ENCODE data around the gene ATXN7L2. TPM values are rescaled to one million over a fixed set of nuclear protein-coding genes. Genes with fewer than 3 reads are reported as not detected.

ATXN7L2 gene
- total and polyA plus RNA-seq, 4 donors = 0.61 to 1.7 (median 1.3) TPM

DNA sequence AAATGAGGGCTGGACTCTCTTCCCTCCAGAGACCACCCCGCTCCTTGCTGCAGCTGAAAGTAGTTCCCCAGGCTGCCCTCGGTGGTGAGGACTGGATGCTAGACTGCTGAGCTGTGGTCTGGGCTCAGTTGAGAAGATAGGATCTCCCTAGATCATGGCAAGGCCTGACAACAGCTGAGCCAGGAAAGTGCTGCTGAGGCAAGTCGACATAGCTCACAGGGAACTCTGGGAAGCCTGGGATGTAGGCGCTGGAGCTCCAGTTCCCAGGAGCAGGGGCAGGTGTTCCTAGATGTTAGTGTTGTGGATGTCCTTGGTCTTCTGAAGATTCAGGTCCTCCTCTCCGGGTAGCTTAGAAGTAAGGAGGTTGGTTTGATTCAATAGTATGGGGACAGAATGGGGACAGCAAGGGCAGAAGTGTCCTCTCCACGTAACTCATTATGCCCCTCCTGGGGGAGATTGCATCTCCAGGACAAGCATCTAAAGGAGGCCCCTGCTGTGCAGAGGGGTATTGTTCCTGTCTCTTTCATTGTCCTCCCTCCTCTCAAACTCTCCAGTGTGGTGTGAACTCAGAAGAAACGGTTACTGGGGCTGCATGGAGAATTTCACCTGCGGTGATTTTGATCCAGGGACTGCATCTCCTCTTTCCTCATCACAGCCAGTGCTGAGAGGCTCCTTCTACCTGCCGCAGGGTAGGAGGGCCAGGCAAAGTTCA is 13.9 kb downstream of the ATXN7L2 start:
- Histone ChIP-seq H3K9me3 (ENCODE audit: control insufficient read depth in 4 of 4, low read length in 3 of 4) (no peaks in the 10 kb centered on the region), H3K36me3 (ENCODE audit: control insufficient read depth in 4 of 4, insufficient read depth in 3 of 4, low read depth in 1 of 4, low read length in 3 of 4) (peaks cover 0 to 15% (median 9%) of the 10 kb centered on the region in 4 donors), H3K4me3 (ENCODE audit: low read depth in 1 of 3, low read length in 3 of 3) (no peak overlapping the region), H3K27me3 (ENCODE audit: control insufficient read depth in 4 of 4, insufficient read depth in 4 of 4, low read length in 3 of 4) (no peaks in the 10 kb centered on the region), H3K27ac (ENCODE audit: low read depth in 1 of 2, low read length in 2 of 2) (no peak overlapping the region), H3K9ac (ENCODE audit: low read depth in 1 of 2, low read length in 2 of 2) (no peak overlapping the region), H3K4me1 (ENCODE audit: control insufficient read depth in 4 of 4, insufficient read depth in 4 of 4, low read length in 3 of 4) (peaks cover 0 to 12% (median 8%) of the 10 kb centered on the region in 4 donors)
- 75% methylated on average over 9 of the region's 9 CpGs for WGBS
- TF ChIP-seq EGR1 (IDR thresholded peaks at IDR 0.05; ENCODE audit: low read depth in 2 of 2) (no peak), TAF1 (conservative IDR thresholded peaks at IDR 0.05) (no peak), HNF4A (conservative IDR thresholded peaks at IDR 0.05) (no peak), GABPA (IDR thresholded peaks at IDR 0.05 in 1 of 2, conservative IDR thresholded peaks at IDR 0.05 in 1 of 2) (no peak), FOXA1 (IDR thresholded peaks at IDR 0.05) (no peak), FOXA2 (IDR thresholded peaks at IDR 0.05) (no peak), RAD21 (IDR thresholded peaks at IDR 0.05) (no peak), HNF4G (IDR thresholded peaks at IDR 0.05) (no peak), JUND (IDR thresholded peaks at IDR 0.05) (no peak), RXRA (IDR thresholded peaks at IDR 0.05) (no peak), YY1 (IDR thresholded peaks at IDR 0.05) (no peak)
- TF ChIP-seq, protein P1, sequence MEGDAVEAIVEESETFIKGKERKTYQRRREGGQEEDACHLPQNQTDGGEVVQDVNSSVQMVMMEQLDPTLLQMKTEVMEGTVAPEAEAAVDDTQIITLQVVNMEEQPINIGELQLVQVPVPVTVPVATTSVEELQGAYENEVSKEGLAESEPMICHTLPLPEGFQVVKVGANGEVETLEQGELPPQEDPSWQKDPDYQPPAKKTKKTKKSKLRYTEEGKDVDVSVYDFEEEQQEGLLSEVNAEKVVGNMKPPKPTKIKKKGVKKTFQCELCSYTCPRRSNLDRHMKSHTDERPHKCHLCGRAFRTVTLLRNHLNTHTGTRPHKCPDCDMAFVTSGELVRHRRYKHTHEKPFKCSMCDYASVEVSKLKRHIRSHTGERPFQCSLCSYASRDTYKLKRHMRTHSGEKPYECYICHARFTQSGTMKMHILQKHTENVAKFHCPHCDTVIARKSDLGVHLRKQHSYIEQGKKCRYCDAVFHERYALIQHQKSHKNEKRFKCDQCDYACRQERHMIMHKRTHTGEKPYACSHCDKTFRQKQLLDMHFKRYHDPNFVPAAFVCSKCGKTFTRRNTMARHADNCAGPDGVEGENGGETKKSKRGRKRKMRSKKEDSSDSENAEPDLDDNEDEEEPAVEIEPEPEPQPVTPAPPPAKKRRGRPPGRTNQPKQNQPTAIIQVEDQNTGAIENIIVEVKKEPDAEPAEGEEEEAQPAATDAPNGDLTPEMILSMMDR (IDR thresholded peaks at IDR 0.05; ENCODE audit: low read depth, low read length, missing input control) = no peak
- TF ChIP-seq, protein P2, sequence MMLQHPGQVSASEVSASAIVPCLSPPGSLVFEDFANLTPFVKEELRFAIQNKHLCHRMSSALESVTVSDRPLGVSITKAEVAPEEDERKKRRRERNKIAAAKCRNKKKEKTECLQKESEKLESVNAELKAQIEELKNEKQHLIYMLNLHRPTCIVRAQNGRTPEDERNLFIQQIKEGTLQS (IDR thresholded peaks at IDR 0.05) = no peak
- TF ChIP-seq, protein P3, sequence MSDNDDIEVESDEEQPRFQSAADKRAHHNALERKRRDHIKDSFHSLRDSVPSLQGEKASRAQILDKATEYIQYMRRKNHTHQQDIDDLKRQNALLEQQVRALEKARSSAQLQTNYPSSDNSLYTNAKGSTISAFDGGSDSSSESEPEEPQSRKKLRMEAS (IDR thresholded peaks at IDR 0.05) = no peak
- TF ChIP-seq, protein P4, sequence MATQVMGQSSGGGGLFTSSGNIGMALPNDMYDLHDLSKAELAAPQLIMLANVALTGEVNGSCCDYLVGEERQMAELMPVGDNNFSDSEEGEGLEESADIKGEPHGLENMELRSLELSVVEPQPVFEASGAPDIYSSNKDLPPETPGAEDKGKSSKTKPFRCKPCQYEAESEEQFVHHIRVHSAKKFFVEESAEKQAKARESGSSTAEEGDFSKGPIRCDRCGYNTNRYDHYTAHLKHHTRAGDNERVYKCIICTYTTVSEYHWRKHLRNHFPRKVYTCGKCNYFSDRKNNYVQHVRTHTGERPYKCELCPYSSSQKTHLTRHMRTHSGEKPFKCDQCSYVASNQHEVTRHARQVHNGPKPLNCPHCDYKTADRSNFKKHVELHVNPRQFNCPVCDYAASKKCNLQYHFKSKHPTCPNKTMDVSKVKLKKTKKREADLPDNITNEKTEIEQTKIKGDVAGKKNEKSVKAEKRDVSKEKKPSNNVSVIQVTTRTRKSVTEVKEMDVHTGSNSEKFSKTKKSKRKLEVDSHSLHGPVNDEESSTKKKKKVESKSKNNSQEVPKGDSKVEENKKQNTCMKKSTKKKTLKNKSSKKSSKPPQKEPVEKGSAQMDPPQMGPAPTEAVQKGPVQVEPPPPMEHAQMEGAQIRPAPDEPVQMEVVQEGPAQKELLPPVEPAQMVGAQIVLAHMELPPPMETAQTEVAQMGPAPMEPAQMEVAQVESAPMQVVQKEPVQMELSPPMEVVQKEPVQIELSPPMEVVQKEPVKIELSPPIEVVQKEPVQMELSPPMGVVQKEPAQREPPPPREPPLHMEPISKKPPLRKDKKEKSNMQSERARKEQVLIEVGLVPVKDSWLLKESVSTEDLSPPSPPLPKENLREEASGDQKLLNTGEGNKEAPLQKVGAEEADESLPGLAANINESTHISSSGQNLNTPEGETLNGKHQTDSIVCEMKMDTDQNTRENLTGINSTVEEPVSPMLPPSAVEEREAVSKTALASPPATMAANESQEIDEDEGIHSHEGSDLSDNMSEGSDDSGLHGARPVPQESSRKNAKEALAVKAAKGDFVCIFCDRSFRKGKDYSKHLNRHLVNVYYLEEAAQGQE (IDR thresholded peaks at IDR 0.05) = no peak
- TF ChIP-seq, protein P5, sequence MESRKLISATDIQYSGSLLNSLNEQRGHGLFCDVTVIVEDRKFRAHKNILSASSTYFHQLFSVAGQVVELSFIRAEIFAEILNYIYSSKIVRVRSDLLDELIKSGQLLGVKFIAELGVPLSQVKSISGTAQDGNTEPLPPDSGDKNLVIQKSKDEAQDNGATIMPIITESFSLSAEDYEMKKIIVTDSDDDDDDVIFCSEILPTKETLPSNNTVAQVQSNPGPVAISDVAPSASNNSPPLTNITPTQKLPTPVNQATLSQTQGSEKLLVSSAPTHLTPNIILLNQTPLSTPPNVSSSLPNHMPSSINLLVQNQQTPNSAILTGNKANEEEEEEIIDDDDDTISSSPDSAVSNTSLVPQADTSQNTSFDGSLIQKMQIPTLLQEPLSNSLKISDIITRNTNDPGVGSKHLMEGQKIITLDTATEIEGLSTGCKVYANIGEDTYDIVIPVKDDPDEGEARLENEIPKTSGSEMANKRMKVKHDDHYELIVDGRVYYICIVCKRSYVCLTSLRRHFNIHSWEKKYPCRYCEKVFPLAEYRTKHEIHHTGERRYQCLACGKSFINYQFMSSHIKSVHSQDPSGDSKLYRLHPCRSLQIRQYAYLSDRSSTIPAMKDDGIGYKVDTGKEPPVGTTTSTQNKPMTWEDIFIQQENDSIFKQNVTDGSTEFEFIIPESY (IDR thresholded peaks at IDR 0.05) = no peak
- DNase-seq (ENCODE audit: low spot score) = no peak

Data from liver (tissue), 9 donors.